Psoas muscle (tissue), 8 donors: Measurements from ENCODE around the gene CRACDL. TPM values are rescaled to one million over a fixed set of nuclear protein-coding genes. Genes with fewer than 3 reads are reported as not detected.

Experiments used
- ATAC-seq, 4 donors: fragments of 200-7000 bp; cut with Tn5 transposase; one replicate each; pipeline ENCODE4 v1.9.1; 2020; ENCODE audit warnings: moderate library complexity in 3 of 4, mild to moderate bottlenecking in 2 of 4
- DNase-seq, 2 donors: peaks; one replicate each; pipeline ENCODE4 v3.0.0-alpha.2; 2020
- H3K27ac ChIP-seq: fragments of 200-600 bp; one replicate; pipeline ENCODE4 v1.8.0; 2022
- H3K27me3 ChIP-seq, 3 donors: fragments of 200-600 bp in 1 of 3; one replicate each; pipeline versions ENCODE4 v1.6.1 to v1.8.0; 2013 to 2022; ENCODE audit warnings: low read length in 2 of 3, mild to moderate bottlenecking in 2 of 3, moderate library complexity in 1 of 3; ENCODE audit not compliant: insufficient read depth in 3 of 3
- H3K36me3 ChIP-seq, 2 donors: fragments of 200-600 bp in 1 of 2; one replicate each; pipeline versions ENCODE4 v1.6.1 to v1.8.0; 2013 to 2022; ENCODE audit warnings: low read depth in 1 of 2, mild to moderate bottlenecking in 1 of 2, moderate library complexity in 1 of 2; ENCODE audit not compliant: insufficient read depth in 1 of 2
- H3K4me1 ChIP-seq: fragments of 200-600 bp; one replicate; pipeline ENCODE4 v1.8.0; 2022
- H3K4me3 ChIP-seq: fragments of 200-600 bp; one replicate; pipeline ENCODE4 v1.8.0; 2022; ENCODE audit warnings: mild to moderate bottlenecking
- H3K9me3 ChIP-seq: fragments of 200-600 bp; one replicate; pipeline ENCODE4 v1.8.0; 2022
- whole genome bisulfite sequencing, 3 donors: extraction: QIAGEN DNeasy Blood & Tissue Kit; methylation state at CpG; one replicate each; pipeline versions ENCODE4 v1.1.6 to v1.1.7; 2013; 5-methylcytosine and 5-hydroxymethylcytosine counted together
- intact Hi-C, 2 donors: fragments of 100-400 bp; cut with DNase I; formaldehyde crosslinking; loops; one replicate each; pipeline versions ENCODE4 v1.11.0 to v1.14.2; 2022
- polyA plus RNA-seq, 3 donors: library from polyadenylated mRNA; stranded (reverse); fragments of 200-250 nt; gene quantifications; one replicate each; pipeline ENCODE4 v1.2.3, GENCODE V29; 2013
- total RNA-seq, 4 donors: library from RNA; stranded (reverse); fragmentation: NEBNext Ultra II Directional in 2 of 4; extraction: Animal tissue kit (Norgen Biotek cat#: 25700) in 2 of 4; gene quantifications; one replicate each; pipeline versions ENCODE4 v1.2.1 to v1.2.4, GENCODE V29; 2021 to 2023
- TF ChIP-seq, protein P1 (sequence below): fragments of 200-600 bp; IDR thresholded peaks from one replicate; pipeline ENCODE4 v1.8.0; 2022; ENCODE audit warnings: antibody characterized with exemption
- donor health status: healthy with polysubstance abuse.
- donor health status: DM: no; HTN: no; CAD: no; lungs with moderate emphysema.
- donor health status: Bipolar disorder and iron deficiency.
- donor health status: healthy.
- donor health status: DM: yes; HTN: yes; CAD: no.
- donor health status: DM: no; HTN: no; CAD: no.
- donor health status: DM: no; HTN: no; CAD: no.
- donor health status: DM: yes; HTN: yes; CAD: no.

Gene CRACDL
- total and polyA plus RNA-seq, 7 donors = 0.97 to 3.1 (median 2.3) TPM

DNA sequence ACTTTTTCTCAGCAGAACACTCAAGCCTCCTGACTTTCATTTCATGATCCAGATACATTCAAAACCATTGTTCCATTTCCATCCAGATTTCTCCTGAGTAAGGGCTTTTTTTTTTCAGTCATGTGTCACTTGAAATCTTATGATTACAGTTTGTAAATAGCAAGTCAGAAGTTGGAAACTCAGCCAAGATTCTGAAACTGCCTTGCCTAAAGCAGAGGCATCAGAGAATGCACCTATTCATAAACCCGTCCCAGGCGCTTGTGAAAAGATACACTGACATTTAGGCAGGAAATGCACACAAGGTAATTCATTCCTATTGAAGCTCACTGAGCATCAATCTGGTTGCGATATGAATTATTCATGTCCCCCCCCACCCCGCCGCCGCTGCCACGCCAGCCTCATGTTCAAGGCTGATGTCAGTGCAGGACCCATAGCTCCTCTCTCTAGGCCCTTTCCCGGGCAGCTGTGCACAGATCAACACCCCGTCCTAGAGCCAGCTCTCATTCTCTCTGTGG is 174.7 kb downstream of the CRACDL start:
- Histone ChIP-seq H3K4me3 (no peak overlapping the region), H3K4me1 (no peaks in the 10 kb centered on the region), H3K27me3 (peaks cover 0 to 6% (median 0%) of the 10 kb centered on the region in 3 donors), H3K9me3 (no peaks in the 10 kb centered on the region), H3K27ac (no peak overlapping the region), H3K36me3 (no peaks in the 10 kb centered on the region)
- no peak for DNase-seq
- intact Hi-C loops = no loop called here
- ATAC-seq = no peak
- TF ChIP-seq, protein P1, sequence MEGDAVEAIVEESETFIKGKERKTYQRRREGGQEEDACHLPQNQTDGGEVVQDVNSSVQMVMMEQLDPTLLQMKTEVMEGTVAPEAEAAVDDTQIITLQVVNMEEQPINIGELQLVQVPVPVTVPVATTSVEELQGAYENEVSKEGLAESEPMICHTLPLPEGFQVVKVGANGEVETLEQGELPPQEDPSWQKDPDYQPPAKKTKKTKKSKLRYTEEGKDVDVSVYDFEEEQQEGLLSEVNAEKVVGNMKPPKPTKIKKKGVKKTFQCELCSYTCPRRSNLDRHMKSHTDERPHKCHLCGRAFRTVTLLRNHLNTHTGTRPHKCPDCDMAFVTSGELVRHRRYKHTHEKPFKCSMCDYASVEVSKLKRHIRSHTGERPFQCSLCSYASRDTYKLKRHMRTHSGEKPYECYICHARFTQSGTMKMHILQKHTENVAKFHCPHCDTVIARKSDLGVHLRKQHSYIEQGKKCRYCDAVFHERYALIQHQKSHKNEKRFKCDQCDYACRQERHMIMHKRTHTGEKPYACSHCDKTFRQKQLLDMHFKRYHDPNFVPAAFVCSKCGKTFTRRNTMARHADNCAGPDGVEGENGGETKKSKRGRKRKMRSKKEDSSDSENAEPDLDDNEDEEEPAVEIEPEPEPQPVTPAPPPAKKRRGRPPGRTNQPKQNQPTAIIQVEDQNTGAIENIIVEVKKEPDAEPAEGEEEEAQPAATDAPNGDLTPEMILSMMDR = no peak
- WGBS, 3 donors = 68 to 74% (median 69%) methylated on average over 9 of the region's 9 CpGs

DNA sequence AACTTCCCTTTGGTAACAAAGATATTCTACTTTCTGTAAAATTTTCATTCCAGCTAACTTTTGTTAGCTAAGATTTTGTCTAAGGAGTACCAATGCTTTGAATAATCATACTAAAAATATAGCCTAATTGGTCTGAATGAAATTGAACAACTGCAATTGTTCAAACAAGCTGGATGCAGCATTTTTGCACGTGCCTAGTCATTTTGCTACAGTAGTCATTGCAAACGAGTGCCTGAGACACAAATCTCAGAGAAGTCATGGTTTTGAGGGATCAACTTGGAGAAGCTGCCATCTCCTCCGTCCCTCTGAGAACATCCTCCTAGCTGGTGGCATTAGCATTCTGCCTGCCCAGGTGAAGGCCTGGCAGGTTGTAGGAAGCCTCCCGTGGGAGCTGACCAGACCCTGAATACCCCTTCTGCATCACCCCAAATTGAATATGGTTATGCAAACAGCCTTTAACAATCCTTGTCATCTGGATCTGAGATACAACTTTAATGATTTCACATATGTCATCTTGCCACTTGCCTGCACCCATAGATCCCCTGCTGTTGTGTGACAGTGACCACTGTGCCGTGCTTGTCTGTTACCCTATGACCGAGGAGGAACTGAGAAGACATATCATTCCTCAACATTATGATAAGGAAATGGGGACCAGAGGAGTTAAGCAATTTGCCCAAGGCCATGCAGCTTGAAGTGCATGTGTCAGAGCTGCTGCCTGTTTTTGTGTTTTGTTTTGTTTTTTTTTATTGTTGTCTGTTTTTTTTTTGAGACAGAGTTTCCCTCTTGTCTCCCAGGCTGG is 176.0 kb downstream of the CRACDL start:
- H3K36me3 ChIP-seq = no peaks in the 10 kb centered on the region

DNA sequence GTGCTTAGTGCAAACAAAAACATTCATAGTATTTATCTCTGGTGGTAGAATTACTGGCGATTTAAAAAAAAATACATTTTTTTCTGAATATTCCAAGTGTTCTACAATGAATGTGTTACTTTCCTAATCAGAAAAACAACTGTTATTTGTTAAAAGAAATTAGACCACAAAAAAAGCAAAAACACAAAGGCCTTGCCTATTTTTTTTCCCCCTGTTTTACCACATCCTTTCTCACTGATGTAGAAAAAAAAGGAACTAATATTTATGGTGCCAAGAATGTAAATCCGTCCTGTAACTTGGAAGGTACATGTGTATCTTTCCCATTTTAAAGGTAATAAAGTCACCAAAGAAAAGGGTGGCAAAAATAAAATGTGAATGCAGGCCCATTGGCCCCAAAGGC is 176.7 kb downstream of the CRACDL start:
- intact Hi-C loops = no loop called here
- DNase-seq = no peak
- no peak for ATAC-seq

More for the DNA sequence above, 176.0 kb downstream of the CRACDL start:
- Histone ChIP-seq H3K9me3 (no peaks in the 10 kb centered on the region), H3K4me3 (no peak overlapping the region), H3K4me1 (no peaks in the 10 kb centered on the region), H3K27me3 (peaks cover 0 to 6% (median 0%) of the 10 kb centered on the region in 3 donors), H3K27ac (no peak overlapping the region)
- intact Hi-C loops = no loop called here
- TF ChIP-seq, protein P1 = no peak
- ATAC-seq = no peak
- 67 to 75% (median 69%) methylated on average over 6 of the region's 6 CpGs for WGBS, 3 donors
- DNase-seq = no peak

DNA sequence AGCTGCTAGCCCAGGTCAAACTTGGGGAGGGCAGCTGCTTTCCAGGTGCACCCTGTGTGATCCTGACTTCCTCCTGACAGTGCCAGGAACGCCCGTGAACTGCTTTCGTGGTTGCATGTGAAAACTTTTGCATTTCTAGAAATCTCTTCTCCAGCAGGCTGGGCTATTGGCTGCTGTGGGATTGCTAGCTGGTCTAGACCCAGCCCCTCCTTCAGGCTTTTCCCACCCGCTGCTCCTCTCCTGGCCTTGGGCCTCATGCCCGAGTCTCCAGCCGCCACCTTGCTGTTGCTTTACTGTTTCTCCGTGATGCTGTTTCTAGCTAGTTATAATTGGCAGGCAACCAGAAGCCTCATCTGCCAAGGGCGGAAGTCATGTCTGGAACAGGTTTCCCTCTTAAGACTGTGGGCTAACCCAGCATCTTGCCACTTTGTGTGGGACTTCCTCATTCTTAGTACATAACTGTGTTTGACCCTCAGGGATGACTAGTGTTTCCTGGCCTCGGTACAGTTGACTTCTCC is 178.1 kb downstream of the CRACDL start:
- ATAC-seq = peak; percentile 37 to 86 (median 70)
- peak; percentile 55 to 69 for DNase-seq
- Histone ChIP-seq H3K9me3 (no peaks in the 10 kb centered on the region), H3K4me3 (no peak overlapping the region), H3K36me3 (no peaks in the 10 kb centered on the region), H3K27ac (no peak overlapping the region), H3K4me1 (no peaks in the 10 kb centered on the region), H3K27me3 (peaks cover 0 to 5% (median 2%) of the 10 kb centered on the region in 3 donors)
- intact Hi-C loops = no loop called here
- WGBS, 3 donors = 18 to 22% (median 20%) methylated on average over 9 of the region's 9 CpGs
- TF ChIP-seq, protein P1 = no peak

More for the DNA sequence above, 176.7 kb downstream of the CRACDL start:
- Histone ChIP-seq H3K27ac (no peak overlapping the region), H3K36me3 (no peaks in the 10 kb centered on the region), H3K27me3 (peaks cover 0 to 6% (median 2%) of the 10 kb centered on the region in 3 donors), H3K4me1 (no peaks in the 10 kb centered on the region), H3K9me3 (no peaks in the 10 kb centered on the region), H3K4me3 (no peak overlapping the region)
- 69 to 70% (median 70%) methylated on average over 2 of the region's 2 CpGs for WGBS, 3 donors
- TF ChIP-seq, protein P1 = no peak
